DND-41 (cell line): ENCODE data around the gene TNS1.

ENCODE experiments used
- ATAC-seq: fragments of 200-7000 bp; cut with Tn5 transposase; 3 replicates; pipeline ENCODE4 v1.9.1; 2021; ENCODE audit warnings: low read depth; ENCODE audit not compliant: insufficient read depth
- DNase-seq: peaks from one replicate; pipeline ENCODE4 v3.0.0-alpha.2; 2020
- H2AFZ ChIP-seq: 2 replicates; pipeline ENCODE4 v1.6.0; 2012; ENCODE audit warnings: low read depth, low read length
- H3K27ac ChIP-seq: 2 replicates; pipeline ENCODE4 v1.5.1; 2012; ENCODE audit warnings: low read length, inconsistent platforms
- H3K27me3 ChIP-seq: fragments of 200-600 bp; sonication (generic); 2 replicates; pipeline ENCODE4 v1.6.0; 2012; ENCODE audit warnings: low read length, mild to moderate bottlenecking, inconsistent platforms; ENCODE audit not compliant: insufficient read depth, poor library complexity
- H3K36me3 ChIP-seq: 2 replicates; pipeline ENCODE4 v1.5.1; 2012; ENCODE audit warnings: low read length, inconsistent platforms; ENCODE audit not compliant: insufficient read depth
- H3K4me1 ChIP-seq: 2 replicates; pipeline ENCODE4 v1.5.1; 2012; ENCODE audit warnings: mild to moderate bottlenecking, low read length; ENCODE audit not compliant: insufficient read depth
- H3K4me2 ChIP-seq: 2 replicates; pipeline ENCODE4 v1.6.0; 2012; ENCODE audit warnings: mild to moderate bottlenecking, moderate library complexity, low read length, inconsistent platforms; ENCODE audit not compliant: insufficient read depth
- H3K4me3 ChIP-seq, 2 experiments: fragments of 200-600 bp in 1 of 2; shearing (Covaris generic) in 1 of 2; 2 replicates each; pipeline ENCODE4 v1.5.1; 2012 to 2016; ENCODE audit warnings: inconsistent platforms in 2 of 2, low read length in 2 of 2, mild to moderate bottlenecking in 2 of 2, low read depth in 1 of 2, moderate library complexity in 1 of 2
- H3K79me2 ChIP-seq: 2 replicates; pipeline ENCODE4 v1.6.0; 2012; ENCODE audit warnings: low read length, inconsistent platforms; ENCODE audit not compliant: insufficient read depth
- H3K9ac ChIP-seq: 2 replicates; pipeline ENCODE4 v1.6.0; 2012; ENCODE audit warnings: low read depth, mild to moderate bottlenecking, inconsistent platforms, low read length, moderate library complexity
- H3K9me3 ChIP-seq: 2 replicates; pipeline ENCODE4 v1.5.1; 2012; ENCODE audit warnings: low read length, moderate library complexity, mild to moderate bottlenecking, inconsistent platforms; ENCODE audit not compliant: insufficient read depth, severe bottlenecking
- H4K20me1 ChIP-seq: 2 replicates; pipeline ENCODE4 v1.6.0; 2012; ENCODE audit warnings: low read length; ENCODE audit not compliant: insufficient read depth
- CTCF ChIP-seq: IDR thresholded peaks from 2 replicates; pipeline ENCODE4 v1.5.1; 2012; ENCODE audit warnings: borderline replicate concordance, low read length, moderate library complexity, mild to moderate bottlenecking; ENCODE audit not compliant: poor library complexity, severe bottlenecking; ENCODE audit errors: extremely low read depth
- EZH2 ChIP-seq: IDR thresholded peaks from 3 replicates; pipeline ENCODE4 v1.6.1; 2012; ENCODE audit warnings: borderline replicate concordance, low read depth, mild to moderate bottlenecking, moderate library complexity, low read length, inconsistent platforms; ENCODE audit not compliant: severe bottlenecking

The TNS1 gene

DNA sequence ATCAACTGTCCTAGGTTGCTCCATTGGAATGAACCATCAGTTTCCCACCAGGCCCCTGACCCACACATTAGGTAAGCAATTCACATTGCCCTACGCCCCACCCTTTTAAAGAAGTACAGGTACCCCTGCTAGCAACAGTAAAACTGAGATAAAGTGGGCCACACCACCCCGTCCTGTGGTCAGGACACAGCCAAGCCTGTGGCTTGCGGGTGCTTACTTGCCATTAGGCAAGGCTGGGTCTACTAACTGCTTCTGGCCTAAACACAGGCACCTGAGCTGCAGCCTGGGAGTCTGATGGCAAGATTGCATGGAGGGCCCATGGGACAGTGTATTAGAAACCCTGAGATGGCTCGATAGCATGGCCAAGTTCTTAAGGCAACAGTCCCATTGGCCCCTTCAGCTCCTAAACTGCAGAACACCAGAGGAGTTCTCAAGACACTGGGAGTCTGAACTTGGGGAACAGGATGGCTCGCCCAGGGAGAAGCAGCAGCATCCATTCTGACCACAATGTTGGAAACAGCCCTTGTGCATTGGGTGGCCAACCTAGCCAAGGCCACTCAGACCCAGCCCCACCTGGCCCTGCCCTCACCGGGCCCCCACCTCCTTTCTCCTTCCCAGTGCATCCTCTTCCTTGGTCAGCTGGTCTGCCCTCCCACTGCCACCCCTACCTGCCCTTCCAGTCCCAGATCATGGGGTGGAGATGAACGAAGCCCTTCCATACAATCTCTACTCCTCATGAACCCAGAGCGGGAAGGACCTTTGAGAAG lies 177.1 kb downstream of the TNS1 start:
- Histone ChIP-seq H3K79me2 (no peaks in the 10 kb centered on the region), H3K4me2 (no peak overlapping the region), H3K36me3 (no peaks in the 10 kb centered on the region), H3K4me3 (no peak overlapping the region), H3K4me1 (no peaks in the 10 kb centered on the region), H3K27me3 (no peaks in the 10 kb centered on the region), H3K9ac (no peak overlapping the region), H4K20me1 (no peaks in the 10 kb centered on the region), H2AFZ (no peak overlapping the region), H3K9me3 (no peaks in the 10 kb centered on the region), H3K27ac (no peak overlapping the region)
- ATAC-seq (no peak), DNase-seq (no peak)
- TF ChIP-seq CTCF (no peak), EZH2 (no peak)

GRCh38 chr2:217824223-217824622 lies 178.6 kb downstream of the TNS1 start:
- Histone ChIP-seq H3K4me2 (no peak overlapping the region), H3K9me3 (no peaks in the 10 kb centered on the region), H3K9ac (no peak overlapping the region), H3K27me3 (no peaks in the 10 kb centered on the region), H3K36me3 (no peaks in the 10 kb centered on the region), H3K27ac (no peak overlapping the region), H3K4me3 (no peak overlapping the region), H4K20me1 (no peaks in the 10 kb centered on the region), H3K4me1 (no peaks in the 10 kb centered on the region), H2AFZ (no peak overlapping the region), H3K79me2 (no peaks in the 10 kb centered on the region)
- TF ChIP-seq EZH2: no peak
- no peak for ATAC-seq
- DNase-seq: no peak

GRCh38 chr2:217823626-217824025 lies 179.2 kb downstream of the TNS1 start:
- no peak overlapping the region for H3K27ac ChIP-seq

DNA sequence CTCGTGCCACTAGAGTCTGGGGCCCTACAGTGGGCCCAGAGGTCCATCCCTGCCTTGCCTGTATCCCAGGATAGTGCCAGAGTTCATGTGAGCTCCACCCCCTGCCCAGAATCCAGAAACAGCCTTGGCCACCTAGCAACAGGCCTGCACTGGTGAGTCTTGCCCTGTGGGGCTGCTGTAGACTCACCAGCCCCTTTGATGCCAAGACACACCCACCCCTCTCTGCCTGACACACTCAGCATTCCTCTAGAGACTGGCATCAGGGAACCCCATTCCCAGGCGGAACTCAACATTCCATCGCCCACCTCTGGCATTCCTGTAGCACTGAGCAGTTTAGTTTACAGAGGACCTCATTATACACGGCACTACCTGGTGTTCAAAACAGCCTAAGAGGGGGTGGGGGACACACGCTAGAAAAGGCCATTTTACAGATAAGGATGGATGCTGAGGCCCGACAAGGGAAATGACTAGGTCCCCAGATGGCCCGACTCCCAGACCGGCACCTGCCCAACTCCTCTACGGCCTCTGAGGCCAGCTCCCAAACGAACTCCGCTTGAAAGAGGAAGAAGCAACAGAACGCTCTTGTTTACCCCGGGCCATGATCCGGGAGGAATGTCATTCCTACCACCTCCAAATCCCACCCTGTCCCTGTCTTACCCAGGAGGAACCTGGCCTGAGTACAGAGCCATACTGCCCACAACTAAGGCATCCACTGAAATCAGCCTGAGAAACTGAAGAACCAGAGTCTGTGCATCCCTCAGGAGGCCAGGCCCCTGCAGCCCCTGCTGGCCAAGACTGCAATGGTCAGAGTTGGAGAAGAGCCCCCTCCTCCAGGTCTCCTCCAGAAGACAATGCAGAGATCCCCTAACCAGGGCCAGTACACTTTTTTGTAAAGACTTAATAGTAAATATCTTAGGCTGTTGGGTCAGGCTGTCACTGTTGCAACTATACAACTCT lies 180.2 kb downstream of the TNS1 start:
- Histone ChIP-seq H2AFZ (no peak overlapping the region), H3K9me3 (no peaks in the 10 kb centered on the region), H3K4me2 (no peak overlapping the region), H3K27me3 (no peaks in the 10 kb centered on the region), H3K4me1 (no peaks in the 10 kb centered on the region), H3K9ac (no peak overlapping the region), H3K79me2 (no peaks in the 10 kb centered on the region), H3K36me3 (no peaks in the 10 kb centered on the region), H3K27ac (no peak overlapping the region), H3K4me3 (no peak overlapping the region), H4K20me1 (no peaks in the 10 kb centered on the region)
- TF ChIP-seq EZH2 (no peak), CTCF (no peak)
- DNase-seq: no peak
- ATAC-seq: no peak

More at GRCh38 chr2:217823626-217824025, 179.2 kb downstream of the TNS1 start:
- H3K9ac ChIP-seq: no peak overlapping the region
- H3K36me3 ChIP-seq: no peaks in the 10 kb centered on the region
- H3K4me2 ChIP-seq: no peak overlapping the region
- no peak overlapping the region for H3K4me3 ChIP-seq
- no peaks in the 10 kb centered on the region for H3K79me2 ChIP-seq
- DNase-seq (no peak), ATAC-seq (no peak)
- no peaks in the 10 kb centered on the region for H3K4me1 ChIP-seq
- no peaks in the 10 kb centered on the region for H3K9me3 ChIP-seq
- H2AFZ ChIP-seq: no peak overlapping the region
- H4K20me1 ChIP-seq: no peaks in the 10 kb centered on the region
- H3K27me3 ChIP-seq: no peaks in the 10 kb centered on the region
- no peak for TF ChIP-seq EZH2
